OCI-LY7 (cell line): ENCODE measurements around the gene ELOB. TPM values are rescaled to one million over a fixed set of nuclear protein-coding genes. Genes with fewer than 3 reads are reported as not detected.

ENCODE experiments used
- BruUV-seq: library from RNA; stranded (reverse); fragments of 400-500 nt; replicated peaks from 2 replicates; lab custom pipeline; 2021; lab: Mats Ljungman, UMichigan
- CTCF ChIA-PET: fragments of 300-600 bp; sonication (Branson Sonifier 250); formaldehyde crosslinking; loops from one replicate; lab custom pipeline; 2022; ENCODE audit warnings: antibody characterized with exemption; ENCODE audit not compliant: unreplicated experiment; lab: Charles Lee
- POLR2A ChIA-PET: fragments of 300-600 bp; sonication (Branson Sonifier 250); formaldehyde crosslinking; loops from one replicate; lab custom pipeline; 2022; ENCODE audit warnings: antibody characterized with exemption; lab: Charles Lee
- DNase-seq: peaks from one replicate; pipeline ENCODE4 v3.0.0-alpha.2; 2015; ENCODE audit warnings: low spot score
- H2AFZ ChIP-seq: fragments of 200-600 bp; sonication (generic), shearing (Covaris generic); 2 replicates; pipeline ENCODE4 v1.6.1; 2014; ENCODE audit warnings: mild to moderate bottlenecking, antibody characterized with exemption, low read length, moderate library complexity
- H3K27ac ChIP-seq: fragments of 200-600 bp; sonication (generic); 2 replicates; pipeline ENCODE4 v1.5.1; 2014; ENCODE audit warnings: mixed run types, low read depth, mild to moderate bottlenecking, moderate library complexity, low read length, inconsistent platforms; ENCODE audit not compliant: poor library complexity, severe bottlenecking
- H3K36me3 ChIP-seq: fragments of 200-600 bp; sonication (generic); 2 replicates; pipeline ENCODE4 v1.6.1; 2014; ENCODE audit warnings: mild to moderate bottlenecking, antibody characterized with exemption, low read length, moderate library complexity, mixed read lengths; ENCODE audit not compliant: insufficient read depth
- H3K4me1 ChIP-seq: fragments of 200-600 bp; sonication (generic); 2 replicates; pipeline ENCODE4 v1.5.1; 2014; ENCODE audit warnings: mild to moderate bottlenecking, low read length; ENCODE audit not compliant: insufficient read depth, poor library complexity, severe bottlenecking
- H3K4me2 ChIP-seq: fragments of 200-600 bp; sonication (generic); 2 replicates; pipeline ENCODE4 v1.6.1; 2014; ENCODE audit warnings: mild to moderate bottlenecking, low read length
- H3K4me3 ChIP-seq: fragments of 200-600 bp; sonication (generic); 2 replicates; pipeline ENCODE4 v1.5.1; 2014; ENCODE audit warnings: mild to moderate bottlenecking, low read depth, low read length; ENCODE audit not compliant: poor library complexity, severe bottlenecking
- H3K79me2 ChIP-seq: fragments of 200-600 bp; sonication (generic); 2 replicates; pipeline ENCODE4 v1.6.1; 2016; ENCODE audit warnings: low read depth, mild to moderate bottlenecking, low read length, moderate library complexity, mixed read lengths; ENCODE audit not compliant: insufficient read depth
- H3K9me2 ChIP-seq: fragments of 200-600 bp; sonication (generic); 2 replicates; pipeline ENCODE4 v1.6.1; 2016; ENCODE audit warnings: mild to moderate bottlenecking, low read length, mixed read lengths; ENCODE audit not compliant: insufficient read depth
- H3K9me3 ChIP-seq: fragments of 200-600 bp; sonication (generic); 2 replicates; pipeline ENCODE4 v1.6.1; 2014; ENCODE audit warnings: mild to moderate bottlenecking, mixed run types, low read length, mixed read lengths
- H4K20me1 ChIP-seq: fragments of 200-600 bp; sonication (generic); 2 replicates; pipeline ENCODE4 v1.6.1; 2014; ENCODE audit warnings: mild to moderate bottlenecking, antibody characterized with exemption, low read length, moderate library complexity, mixed read lengths; ENCODE audit not compliant: insufficient read depth
- CTCF ChIP-seq: fragments of 200-600 bp; sonication (generic); conservative IDR thresholded peaks from 2 replicates; pipeline ENCODE4 v1.5.1; 2014; ENCODE audit warnings: mild to moderate bottlenecking, antibody characterized with exemption, low read length, moderate library complexity, mixed read lengths
- EZH2phosphoT487 ChIP-seq: fragments of 200-600 bp; sonication (generic); IDR thresholded peaks from 2 replicates; pipeline ENCODE4 v1.6.1; 2018; ENCODE audit warnings: low read depth, borderline replicate concordance, mild to moderate bottlenecking, mixed run types, antibody characterized with exemption, low read length, moderate library complexity, mixed read lengths
- intact Hi-C: fragments of 100-400 bp; cut with micrococcal nuclease; formaldehyde crosslinking; loops from one replicate; pipeline ENCODE4 v1.10.0; 2022; ENCODE audit not compliant: unreplicated experiment
- total RNA-seq, 2 experiments: library from RNA; depleted of rRNA in 1 of 2; stranded (reverse); fragments of >200 nt in 1 of 2; shearing (Covaris generic) in 1 of 2; gene quantifications; 2 replicates each; pipeline ENCODE4 v1.2.3, GENCODE V29; 2014 to 2022

The ELOB gene
- total RNA-seq, 2 experiments from 2014 or later: 209 to 285 TPM

GRCh38 chr16:2811703-2812471, 34.8 kb upstream of the ELOB start:
- H3K36me3 ChIP-seq: no peaks in the 10 kb centered on the region
- CTCF ChIA-PET: no interaction called here
- POLR2A ChIA-PET: no interaction called here
- H3K4me1 ChIP-seq: peaks cover 12% of the 10 kb centered on the region
- H3K4me2 ChIP-seq: no peak overlapping the region
- TF ChIP-seq EZH2phosphoT487 (no peak), CTCF (no peak)
- no peak overlapping the region for H3K4me3 ChIP-seq
- intact Hi-C loops: no loop called here
- H3K79me2 ChIP-seq: 0 out of 2 replicates have a peak, but pooled peaks cover 4% of the 10 kb centered on the region
- no TSS peak for BruUV-seq
- H3K9me3 ChIP-seq: no peaks in the 10 kb centered on the region
- no peaks in the 10 kb centered on the region for H3K9me2 ChIP-seq
- no peak overlapping the region for H3K27ac ChIP-seq
- DNase-seq: no peak
- no peaks in the 10 kb centered on the region for H4K20me1 ChIP-seq
- H2AFZ ChIP-seq: no peak overlapping the region

DNA sequence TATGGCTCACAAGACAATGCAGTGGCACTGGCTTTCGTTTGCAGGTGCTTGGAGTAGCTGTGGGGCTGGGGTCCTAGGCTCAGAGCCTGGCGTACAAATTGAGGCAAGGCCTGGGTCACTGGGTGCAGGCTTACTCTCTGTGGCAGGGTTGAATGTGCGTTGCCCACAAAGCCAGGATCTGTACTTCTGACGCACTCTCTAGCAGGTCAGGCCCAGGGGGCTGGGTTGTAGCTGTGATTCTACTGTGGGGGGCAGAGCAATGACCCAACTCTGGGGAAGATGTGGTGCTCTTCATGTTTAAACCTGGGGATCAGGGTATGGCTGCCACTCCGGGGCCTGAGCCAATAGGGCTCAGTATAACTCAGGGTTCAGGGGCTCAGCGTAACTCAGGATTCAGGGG, 33.6 kb upstream of the ELOB start:
- intact Hi-C loops: no loop called here
- H3K4me2 ChIP-seq: no peak overlapping the region
- no peaks in the 10 kb centered on the region for H3K9me2 ChIP-seq
- no peak overlapping the region for H3K27ac ChIP-seq
- H4K20me1 ChIP-seq: no peaks in the 10 kb centered on the region
- no peaks in the 10 kb centered on the region for H3K79me2 ChIP-seq
- no peak overlapping the region for H2AFZ ChIP-seq
- ChIA-PET CTCF (interaction anchor here (0.6 kb wide), 2 partner anchors 103 to 914 kb away, joined by 3 to 5 read pairs; no protein-coding TSS in a partner anchor), POLR2A (interaction anchor here (0.6 kb wide), 1 partner anchor 1350 kb away, joined by 3 read pairs; no protein-coding TSS in a partner anchor)
- DNase-seq: no peak
- TF ChIP-seq CTCF: no peak
- no peak for TF ChIP-seq EZH2phosphoT487
- peaks cover under 1% of the 10 kb centered on the region for H3K4me1 ChIP-seq
- no peaks in the 10 kb centered on the region for H3K36me3 ChIP-seq
- BruUV-seq: no TSS peak
- H3K4me3 ChIP-seq: no peak overlapping the region
- H3K9me3 ChIP-seq: no peaks in the 10 kb centered on the region

- Histone ChIP-seq H3K27ac (no peak overlapping the region), H3K79me2 (no peaks in the 10 kb centered on the region), H2AFZ (no peak overlapping the region), H3K4me1 (no peaks in the 10 kb centered on the region), H3K4me2 (no peak overlapping the region), H3K9me2 (no peaks in the 10 kb centered on the region), H3K36me3 (no peaks in the 10 kb centered on the region), H3K9me3 (no peaks in the 10 kb centered on the region), H3K4me3 (no peak overlapping the region), H4K20me1 (no peaks in the 10 kb centered on the region)
- no peak for DNase-seq
- intact Hi-C loops: no loop called here
- ChIA-PET POLR2A (no interaction called here), CTCF (no interaction called here)
- no peak for TF ChIP-seq EZH2phosphoT487
- no peak for TF ChIP-seq CTCF
- no TSS peak for BruUV-seq
Observed at GRCh38 chr16:2809149-2809760, 32.2 kb upstream of the ELOB start.
